Coronary artery (tissue), 2 donors: ENCODE results near the gene CYP4F2.
"Not testable (repeated sequence)": the region's sequence is repeated elsewhere in the genome, so short reads cannot be mapped to it uniquely, and the experiment has no call there.

Experiments used
- DNase-seq: peaks from one replicate; pipeline ENCODE4 v3.0.0-alpha.2; 2017; ENCODE audit warnings: low spot score
- H3K27ac ChIP-seq, 2 donors: fragments of 200-600 bp; sonication (generic); one replicate each; pipeline ENCODE4 v1.5.1; 2016 to 2019
- H3K4me3 ChIP-seq: fragments of 200-600 bp; sonication (generic); 2 replicates; pipeline ENCODE4 v1.5.1; 2016; ENCODE audit warnings: mild to moderate bottlenecking, moderate library complexity
- TF ChIP-seq, protein P1 (sequence below): fragments of 200-600 bp; sonication (generic); IDR thresholded peaks from one replicate; pipeline ENCODE4 v1.5.1; 2019; ENCODE audit warnings: antibody characterized with exemption

Gene CYP4F2

DNA sequence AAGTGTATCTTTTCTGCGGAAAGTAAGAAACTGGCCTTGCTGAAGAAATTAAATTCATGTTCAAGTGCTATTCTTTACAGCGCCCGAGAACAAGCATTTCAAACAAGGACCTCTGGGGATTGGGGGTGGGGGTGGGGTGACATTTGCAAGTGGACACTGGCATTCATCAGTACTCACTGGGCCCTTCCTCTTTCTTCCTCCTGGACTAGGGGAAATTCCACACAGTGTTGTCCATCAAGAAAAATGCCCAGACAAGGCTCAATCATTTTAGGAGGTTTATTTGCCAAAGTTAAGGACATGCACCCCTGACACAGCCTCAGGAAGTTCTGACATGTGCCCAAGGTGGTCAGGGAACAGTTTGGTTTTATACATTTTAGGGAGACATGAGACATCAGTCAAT is 59.5 kb downstream of the CYP4F2 start:
- no peak overlapping the region for H3K27ac ChIP-seq
- no peak for DNase-seq
- TF ChIP-seq, protein P1, sequence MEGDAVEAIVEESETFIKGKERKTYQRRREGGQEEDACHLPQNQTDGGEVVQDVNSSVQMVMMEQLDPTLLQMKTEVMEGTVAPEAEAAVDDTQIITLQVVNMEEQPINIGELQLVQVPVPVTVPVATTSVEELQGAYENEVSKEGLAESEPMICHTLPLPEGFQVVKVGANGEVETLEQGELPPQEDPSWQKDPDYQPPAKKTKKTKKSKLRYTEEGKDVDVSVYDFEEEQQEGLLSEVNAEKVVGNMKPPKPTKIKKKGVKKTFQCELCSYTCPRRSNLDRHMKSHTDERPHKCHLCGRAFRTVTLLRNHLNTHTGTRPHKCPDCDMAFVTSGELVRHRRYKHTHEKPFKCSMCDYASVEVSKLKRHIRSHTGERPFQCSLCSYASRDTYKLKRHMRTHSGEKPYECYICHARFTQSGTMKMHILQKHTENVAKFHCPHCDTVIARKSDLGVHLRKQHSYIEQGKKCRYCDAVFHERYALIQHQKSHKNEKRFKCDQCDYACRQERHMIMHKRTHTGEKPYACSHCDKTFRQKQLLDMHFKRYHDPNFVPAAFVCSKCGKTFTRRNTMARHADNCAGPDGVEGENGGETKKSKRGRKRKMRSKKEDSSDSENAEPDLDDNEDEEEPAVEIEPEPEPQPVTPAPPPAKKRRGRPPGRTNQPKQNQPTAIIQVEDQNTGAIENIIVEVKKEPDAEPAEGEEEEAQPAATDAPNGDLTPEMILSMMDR = no peak
- H3K4me3 ChIP-seq = no peak overlapping the region

- TF ChIP-seq, protein P1 = no peak
- H3K27ac ChIP-seq = peak overlapping the region; percentile 97 to 99
- peak overlapping the region; percentile 92 for H3K4me3 ChIP-seq
- DNase-seq = no peak
Observed at GRCh38 chr19:15837221-15837731, 60.6 kb downstream of the CYP4F2 start.

GRCh38 chr19:15836330-15837220 is 61.3 kb downstream of the CYP4F2 start:
- TF ChIP-seq, protein P1 = no peak
- H3K27ac ChIP-seq = peak overlapping the region; percentile 97 to 99
- peak overlapping the region; percentile 92 for H3K4me3 ChIP-seq
- DNase-seq = peak; percentile 98

DNA sequence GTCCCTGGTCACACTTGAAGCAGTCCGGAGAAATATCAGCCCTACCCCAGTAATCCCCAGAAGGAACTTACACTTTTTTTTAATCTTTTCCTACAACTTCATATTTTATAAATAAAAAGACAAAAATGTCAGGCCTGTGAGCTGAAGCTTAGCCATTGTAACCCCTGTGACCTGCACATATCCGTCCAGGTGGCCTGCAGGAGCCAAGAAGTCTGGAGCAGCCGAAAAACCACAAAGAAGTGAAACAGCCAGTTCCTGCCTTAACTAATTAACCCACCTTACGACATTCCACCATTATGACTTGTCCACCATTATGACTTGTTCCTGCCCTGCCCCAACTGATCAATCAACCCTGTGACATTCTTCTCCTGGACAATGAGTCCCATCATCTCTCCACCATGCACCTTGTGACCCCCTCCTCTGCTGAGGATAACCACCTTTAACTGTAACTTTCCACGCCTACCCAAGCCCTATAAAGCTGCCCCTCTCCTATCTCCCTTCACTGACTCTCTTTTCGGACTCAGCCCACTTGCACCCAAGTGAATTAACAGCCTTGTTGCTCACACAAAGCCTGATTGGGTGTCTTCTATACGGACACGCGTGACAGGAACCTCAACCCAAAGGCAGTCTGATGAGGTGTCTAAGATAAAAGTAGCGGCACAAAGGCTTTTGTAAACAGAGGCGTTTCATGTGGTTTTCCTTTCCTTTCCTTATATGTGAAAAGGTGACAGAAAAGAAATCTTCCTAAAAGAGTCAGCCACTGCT is 62.1 kb downstream of the CYP4F2 start:
- not testable (repeated sequence) for DNase-seq
- H3K4me3 ChIP-seq = peak overlapping the region; percentile 92
- H3K27ac ChIP-seq = peak overlapping the region; percentile 97 to 99

DNA sequence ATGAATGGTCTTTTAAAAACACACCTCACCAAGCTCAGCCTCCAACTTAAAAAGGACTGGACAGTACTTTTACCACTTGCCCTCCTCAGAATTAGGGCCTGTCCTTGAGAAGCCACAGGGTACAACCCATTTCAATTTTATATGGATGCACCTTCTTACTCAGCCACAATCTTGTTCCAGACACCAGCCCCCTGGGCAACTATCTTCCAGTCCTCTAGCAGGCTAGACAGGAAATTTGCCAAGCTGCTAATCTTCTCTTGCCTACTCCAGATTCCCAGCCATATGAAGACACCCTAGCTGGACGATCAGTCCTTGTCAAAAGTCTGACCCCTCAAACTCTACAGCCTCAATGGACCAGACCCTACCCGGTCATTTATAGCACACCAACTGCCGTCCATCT is 63.6 kb downstream of the CYP4F2 start:
- H3K4me3 ChIP-seq, H3K27ac ChIP-seq, DNase-seq: not testable (repeated sequence)

DNA sequence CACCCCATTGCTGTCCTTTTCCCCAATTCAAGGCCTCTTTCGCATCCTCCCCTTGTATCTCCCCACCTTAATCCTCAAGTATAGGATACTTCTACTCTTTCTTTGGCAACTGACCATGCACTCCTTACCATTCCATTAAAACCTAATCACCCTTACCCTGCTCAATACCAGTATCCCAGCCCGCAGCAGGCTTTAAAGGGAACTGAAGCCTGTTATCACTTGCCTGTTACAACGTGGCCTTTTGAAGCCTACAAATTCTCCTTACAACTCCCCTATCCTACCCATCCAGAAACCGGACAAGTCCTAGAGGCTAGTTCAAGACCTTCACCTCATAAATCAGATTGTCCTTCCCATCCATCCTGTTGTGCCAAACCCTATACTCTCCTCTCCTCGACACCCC is 66.2 kb downstream of the CYP4F2 start:
- DNase-seq = no peak
- Histone ChIP-seq H3K27ac (no peak overlapping the region), H3K4me3 (no peak overlapping the region)
- TF ChIP-seq, protein P1 = no peak

- Histone ChIP-seq H3K4me3 (no peak overlapping the region), H3K27ac (no peak overlapping the region)
- DNase-seq = no peak
- TF ChIP-seq, protein P1 = no peak
Observed at GRCh38 chr19:15829786-15830185, 68.1 kb downstream of the CYP4F2 start.
